ENCODE results near the gene MAP2K5.

GRCh38 chr15:67613211-67613610 lies 70.7 kb downstream of the MAP2K5 start:
- no peak for TF ChIP-seq GATA2 (IDR thresholded peaks at IDR 0.05; ENCODE audit: low read depth, low read length)
- no peak for TF ChIP-seq GATA3 (IDR thresholded peaks at IDR 0.05; ENCODE audit: low read depth, low read length)

Data from SH-SY5Y (cell line).